Retina (tissue), 1 donor: ENCODE measurements around the gene FOXRED1.

Experiments used
- DNase-seq: peaks from one replicate; pipeline ENCODE4 v3.0.0-alpha.2; 2016

FOXRED1 gene

DNA sequence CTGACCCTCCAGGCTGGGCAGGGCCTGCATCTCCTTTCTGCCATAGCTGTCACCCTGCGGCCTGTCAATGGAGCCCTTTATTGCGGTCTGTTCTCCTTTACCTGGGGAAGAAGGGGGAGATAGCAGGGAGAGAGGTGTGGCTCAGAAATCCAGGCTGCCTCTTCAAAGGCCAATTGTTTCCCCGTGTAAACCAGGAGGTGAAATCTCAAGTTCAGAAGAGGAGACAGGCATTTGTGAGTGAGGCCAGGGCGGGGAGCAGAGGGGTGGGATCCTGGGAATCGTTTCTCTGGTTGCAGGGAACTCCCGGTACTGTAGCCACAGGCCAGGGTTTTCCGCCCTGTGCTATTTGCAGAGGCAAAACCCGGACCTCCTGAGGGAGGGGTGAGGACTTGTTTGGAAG lies 44.0 kb downstream of the FOXRED1 start:
- no peak for DNase-seq

- DNase-seq = no peak
These were observed 44.9 kb downstream of the FOXRED1 start for GRCh38 chr11:126313826-126314225.

DNA sequence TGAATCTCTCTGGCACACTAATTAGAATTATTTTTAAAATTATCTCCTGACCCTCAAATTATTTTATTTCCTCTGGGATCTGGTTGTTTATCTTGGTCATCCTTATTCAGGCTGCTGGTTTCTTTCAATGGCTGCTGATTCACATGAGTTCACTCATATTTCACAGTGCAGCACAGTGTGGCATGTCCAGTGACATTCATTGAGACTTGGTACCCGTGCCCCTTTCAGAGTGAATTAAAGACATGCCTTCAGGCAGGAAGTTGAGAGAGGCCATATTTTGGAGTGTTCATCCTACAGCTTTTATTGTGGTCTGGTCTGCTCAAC lies 48.4 kb downstream of the FOXRED1 start:
- no peak for DNase-seq

DNA sequence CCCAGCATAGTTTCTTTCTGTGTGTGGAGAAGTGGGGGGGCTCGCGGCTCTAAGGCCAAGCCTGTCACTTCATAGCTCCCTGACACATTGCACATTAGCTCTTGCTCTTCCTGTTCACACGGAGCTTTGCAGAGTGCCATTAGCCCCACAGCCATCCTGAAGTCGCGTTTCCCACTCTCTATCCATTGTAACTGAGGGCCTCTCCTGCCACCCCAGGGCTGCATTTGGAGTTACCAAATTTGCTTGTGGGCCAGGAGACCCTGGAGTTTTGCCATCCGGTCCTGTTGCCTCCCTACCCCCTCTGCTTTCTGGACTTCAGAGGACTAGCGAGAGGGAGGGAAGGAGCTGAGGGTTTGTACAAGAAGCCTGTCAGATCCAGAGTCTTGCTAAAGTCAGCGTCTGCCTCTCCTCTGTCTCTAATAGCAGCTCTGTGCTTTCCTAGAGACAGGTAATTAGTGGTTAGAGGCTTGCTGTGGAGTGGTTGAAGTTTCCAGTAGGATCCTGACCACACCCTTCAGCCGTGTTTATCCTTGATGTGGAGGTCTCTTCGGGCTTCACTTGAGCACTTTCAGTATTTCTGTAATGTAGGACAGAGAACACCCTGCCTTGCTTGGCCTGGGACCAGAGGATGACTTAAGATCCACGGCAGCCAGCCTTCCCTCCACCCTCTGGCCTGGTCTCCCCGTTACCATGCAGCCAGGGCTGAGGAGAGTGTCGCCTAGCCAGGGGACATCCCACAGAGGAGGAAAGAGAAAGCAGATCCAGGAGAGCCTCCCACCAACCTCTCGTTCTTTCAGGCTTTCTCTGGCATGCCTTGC lies 49.0 kb downstream of the FOXRED1 start:
- no peak for DNase-seq

DNA sequence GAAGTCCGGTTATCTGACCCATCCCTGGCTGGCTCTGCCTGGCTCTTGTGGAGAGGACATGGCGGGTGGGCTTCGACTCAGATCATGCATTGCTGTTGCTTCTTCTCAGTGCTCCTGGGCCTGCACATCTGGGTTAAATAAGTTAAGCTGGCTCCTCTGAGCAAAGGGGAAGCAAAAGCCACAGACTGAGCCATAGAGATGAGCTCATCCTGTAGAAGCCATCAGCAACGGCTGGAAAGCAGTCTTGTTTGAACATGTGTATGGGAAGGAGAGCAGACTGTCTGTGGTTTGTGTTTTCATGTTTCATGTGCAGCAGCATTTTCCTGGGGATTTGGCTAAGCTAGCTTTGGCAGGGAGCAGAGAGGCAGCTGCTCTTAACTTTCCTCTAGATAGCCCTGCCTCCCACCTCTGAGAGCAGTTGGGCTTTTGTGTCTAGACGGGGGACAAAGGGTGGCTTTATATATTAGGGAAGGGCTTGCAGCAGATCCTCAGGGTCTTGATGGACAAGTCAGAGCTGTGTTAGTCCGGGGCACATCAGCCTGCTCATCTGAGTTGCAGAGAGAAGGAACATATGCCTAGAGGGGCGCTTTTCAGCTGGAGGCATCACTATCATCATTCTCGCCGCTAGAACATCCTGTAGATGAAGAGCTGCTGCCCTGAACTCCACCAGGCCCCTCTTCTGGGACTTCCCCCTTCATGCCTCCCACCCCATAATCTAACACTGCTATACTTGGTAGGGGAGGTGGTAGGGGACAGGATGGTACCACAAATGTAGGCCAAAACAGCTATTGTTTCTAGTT lies 49.8 kb downstream of the FOXRED1 start:
- DNase-seq = no peak

GRCh38 chr11:126319374-126319740 lies 50.4 kb downstream of the FOXRED1 start:
- no peak for DNase-seq

- DNase-seq = no peak
These were observed 54.0 kb downstream of the FOXRED1 start for GRCh38 chr11:126322996-126323395.

DNA sequence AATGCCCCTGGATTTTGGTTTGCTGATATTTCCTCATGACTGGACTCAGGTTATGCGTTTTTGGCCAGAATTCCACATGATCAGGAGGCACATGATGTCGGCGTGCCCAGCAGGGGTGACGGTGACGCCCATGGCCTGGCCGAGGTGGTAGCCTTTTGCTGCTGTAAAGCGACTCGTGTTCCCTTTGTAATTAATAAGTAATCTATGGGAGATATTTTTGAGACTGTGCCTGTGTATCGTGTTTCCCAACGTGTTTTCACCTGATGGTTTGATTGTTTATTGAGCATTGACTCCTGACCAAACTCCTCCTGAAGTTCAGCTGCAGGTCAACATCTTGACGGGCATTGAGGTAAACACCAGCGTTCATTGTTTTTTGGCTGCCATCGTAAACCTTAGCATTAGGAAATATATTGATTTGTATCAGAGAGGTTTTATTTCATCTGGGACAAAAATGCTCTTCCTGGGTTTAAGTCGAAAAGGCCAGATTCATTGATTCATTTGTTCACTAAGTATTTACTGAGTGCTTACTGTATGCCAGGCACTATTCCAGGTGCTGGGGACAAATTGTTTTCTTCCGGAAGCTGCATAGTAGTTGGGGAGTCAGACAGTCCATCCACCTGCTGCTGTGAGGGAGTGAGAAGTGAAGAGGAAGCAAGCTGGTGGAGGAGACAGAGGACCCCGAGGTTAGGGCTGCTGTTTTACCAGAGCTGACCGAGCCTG lies 58.5 kb downstream of the FOXRED1 start:
- no peak for DNase-seq
